Osteoblast (primary cell): ENCODE data around the gene FALEC. TPM values are rescaled to one million over a fixed set of nuclear protein-coding genes. Genes with fewer than 3 reads are reported as not detected.

Experiments used
- DNase-seq: peaks from one replicate; pipeline ENCODE4 v3.0.0; 2011; ENCODE audit warnings: low spot score, mixed read lengths; ENCODE audit not compliant: insufficient read length; ENCODE audit errors: missing footprints
- H2AFZ ChIP-seq: 2 replicates; pipeline ENCODE4 v1.6.0; 2011; ENCODE audit warnings: mild to moderate bottlenecking, low read length
- H3K27ac ChIP-seq: 2 replicates; pipeline ENCODE4 v1.5.1; 2011; ENCODE audit warnings: mild to moderate bottlenecking, low read depth, low read length, moderate library complexity
- H3K27me3 ChIP-seq: 2 replicates; pipeline ENCODE4 v1.6.0; 2012; ENCODE audit warnings: mild to moderate bottlenecking, control low read depth, inconsistent platforms, low read length, moderate library complexity; ENCODE audit not compliant: insufficient read depth
- H3K36me3 ChIP-seq: 2 replicates; pipeline ENCODE4 v1.5.1; 2011; ENCODE audit warnings: mild to moderate bottlenecking, low read length, control low read depth, moderate library complexity; ENCODE audit not compliant: insufficient read depth
- H3K4me1 ChIP-seq: 2 replicates; pipeline ENCODE4 v1.5.1; 2011; ENCODE audit warnings: mild to moderate bottlenecking, low read length, control low read depth, moderate library complexity; ENCODE audit not compliant: insufficient read depth
- H3K4me2 ChIP-seq: 2 replicates; pipeline ENCODE4 v1.6.0; 2011; ENCODE audit warnings: mild to moderate bottlenecking, low read length; ENCODE audit not compliant: insufficient read depth
- H3K4me3 ChIP-seq: fragments of 200-600 bp; sonication (generic); 3 replicates; pipeline ENCODE4 v1.5.1; 2012; ENCODE audit warnings: mild to moderate bottlenecking, low read length, inconsistent platforms; ENCODE audit not compliant: insufficient read depth
- H3K79me2 ChIP-seq: 2 replicates; pipeline ENCODE4 v1.6.0; 2012; ENCODE audit warnings: mild to moderate bottlenecking, low read length, control low read depth, inconsistent platforms; ENCODE audit not compliant: insufficient read depth
- H3K9me3 ChIP-seq: 2 replicates; pipeline ENCODE4 v1.5.1; 2011; ENCODE audit warnings: low read depth, low read length, control low read depth
- H4K20me1 ChIP-seq: 2 replicates; pipeline ENCODE4 v1.6.0; 2012; ENCODE audit warnings: mild to moderate bottlenecking, low read length, control low read depth; ENCODE audit not compliant: insufficient read depth
- total RNA-seq: library from RNA; depleted of rRNA; stranded (reverse); fragments of >200 nt; gene quantifications from 2 replicates; pipeline ENCODE4 v1.2.3, GENCODE V29; 2012
- TF ChIP-seq, protein P1 (sequence below): IDR thresholded peaks from 2 replicates; pipeline ENCODE4 v1.5.1; 2011; ENCODE audit warnings: mild to moderate bottlenecking, low read depth, low read length, moderate library complexity; ENCODE audit errors: extremely low read depth

Gene FALEC
- total RNA-seq, 1 donor = 0.36 TPM

- Histone ChIP-seq H4K20me1 (no peaks in the 10 kb centered on the region), H3K27me3 (no peaks in the 10 kb centered on the region), H3K9me3 (no peaks in the 10 kb centered on the region), H3K4me2 (no peak overlapping the region), H3K79me2 (no peaks in the 10 kb centered on the region), H3K36me3 (no peaks in the 10 kb centered on the region), H2AFZ (no peak overlapping the region), H3K4me3 (no peak overlapping the region), H3K4me1 (peaks cover 9% of the 10 kb centered on the region), H3K27ac (no peak overlapping the region)
- TF ChIP-seq, protein P1, sequence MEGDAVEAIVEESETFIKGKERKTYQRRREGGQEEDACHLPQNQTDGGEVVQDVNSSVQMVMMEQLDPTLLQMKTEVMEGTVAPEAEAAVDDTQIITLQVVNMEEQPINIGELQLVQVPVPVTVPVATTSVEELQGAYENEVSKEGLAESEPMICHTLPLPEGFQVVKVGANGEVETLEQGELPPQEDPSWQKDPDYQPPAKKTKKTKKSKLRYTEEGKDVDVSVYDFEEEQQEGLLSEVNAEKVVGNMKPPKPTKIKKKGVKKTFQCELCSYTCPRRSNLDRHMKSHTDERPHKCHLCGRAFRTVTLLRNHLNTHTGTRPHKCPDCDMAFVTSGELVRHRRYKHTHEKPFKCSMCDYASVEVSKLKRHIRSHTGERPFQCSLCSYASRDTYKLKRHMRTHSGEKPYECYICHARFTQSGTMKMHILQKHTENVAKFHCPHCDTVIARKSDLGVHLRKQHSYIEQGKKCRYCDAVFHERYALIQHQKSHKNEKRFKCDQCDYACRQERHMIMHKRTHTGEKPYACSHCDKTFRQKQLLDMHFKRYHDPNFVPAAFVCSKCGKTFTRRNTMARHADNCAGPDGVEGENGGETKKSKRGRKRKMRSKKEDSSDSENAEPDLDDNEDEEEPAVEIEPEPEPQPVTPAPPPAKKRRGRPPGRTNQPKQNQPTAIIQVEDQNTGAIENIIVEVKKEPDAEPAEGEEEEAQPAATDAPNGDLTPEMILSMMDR = no peak
- DNase-seq = peak; percentile 46
Observed at GRCh38 chr1:150544204-150544603, 28.7 kb downstream of the FALEC start.

DNA sequence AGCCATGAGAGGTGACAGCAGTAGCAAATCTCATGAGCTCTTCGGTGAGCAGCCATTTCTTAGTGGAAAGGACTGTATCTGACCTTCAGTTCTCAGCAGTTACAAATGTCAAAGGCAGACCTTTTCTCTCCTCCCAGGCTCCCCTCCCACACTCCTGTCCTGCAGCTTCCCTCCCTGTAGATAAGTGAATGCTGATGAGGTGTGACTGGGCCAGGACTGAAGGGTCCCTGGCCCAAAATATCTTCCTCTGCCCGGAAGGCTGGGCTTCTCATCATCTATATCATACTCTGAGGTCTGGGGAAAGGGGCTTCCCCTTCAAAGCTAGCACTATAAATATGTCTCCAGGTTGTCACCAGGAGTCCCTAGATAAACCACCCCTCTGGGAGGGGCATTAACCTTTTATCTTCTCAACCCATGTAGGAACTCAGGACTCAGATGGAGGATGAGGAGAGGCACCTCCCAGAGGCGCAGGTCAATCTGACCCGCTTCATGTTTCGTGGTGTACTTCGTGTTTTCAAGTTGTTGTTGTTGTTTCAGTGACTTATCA, 30.0 kb downstream of the FALEC start:
- Histone ChIP-seq H3K36me3 (no peaks in the 10 kb centered on the region), H4K20me1 (no peaks in the 10 kb centered on the region), H3K4me3 (no peak overlapping the region), H3K27me3 (no peaks in the 10 kb centered on the region), H2AFZ (no peak overlapping the region), H3K27ac (no peak overlapping the region), H3K9me3 (no peaks in the 10 kb centered on the region), H3K79me2 (no peaks in the 10 kb centered on the region), H3K4me2 (no peak overlapping the region), H3K4me1 (peaks cover 16% of the 10 kb centered on the region)
- DNase-seq = peak; percentile 43
- TF ChIP-seq, protein P1 = no peak

DNA sequence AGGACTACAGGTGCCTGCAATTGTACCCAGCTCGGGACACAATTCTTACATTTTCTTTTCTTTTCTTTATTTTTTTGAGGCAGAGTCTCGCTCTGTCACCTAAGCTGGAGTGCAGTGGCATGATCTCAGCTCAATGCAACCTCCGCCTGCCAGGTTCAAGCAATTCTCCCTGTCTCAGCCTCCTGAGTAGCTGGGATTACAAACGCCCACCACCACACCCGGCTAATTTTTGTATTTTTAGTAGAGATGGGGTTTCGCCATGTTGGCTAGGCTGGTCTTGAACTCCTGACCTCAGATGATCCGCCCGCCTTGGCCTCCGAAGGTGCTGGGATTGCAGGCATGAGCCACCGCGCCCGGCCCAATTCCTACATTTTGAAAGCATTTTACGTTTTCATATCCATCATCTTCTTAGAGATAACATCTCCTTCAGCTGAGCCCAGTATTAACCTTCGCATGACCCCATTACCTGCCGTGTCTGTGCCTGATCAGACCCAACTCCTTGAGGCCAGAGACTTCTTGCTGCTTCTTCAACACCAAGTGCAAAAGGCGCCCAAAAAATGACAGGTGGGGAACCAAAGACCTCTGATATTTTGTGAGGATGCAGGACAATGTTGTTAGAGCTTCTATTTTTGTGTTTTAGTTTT, 30.9 kb downstream of the FALEC start:
- Histone ChIP-seq H3K79me2 (no peaks in the 10 kb centered on the region), H3K9me3 (no peaks in the 10 kb centered on the region), H2AFZ (no peak overlapping the region), H3K4me3 (no peak overlapping the region), H3K36me3 (no peaks in the 10 kb centered on the region), H4K20me1 (no peaks in the 10 kb centered on the region), H3K27ac (no peak overlapping the region), H3K4me1 (peaks cover 21% of the 10 kb centered on the region), H3K27me3 (no peaks in the 10 kb centered on the region), H3K4me2 (no peak overlapping the region)
- DNase-seq = no peak
- TF ChIP-seq, protein P1 = no peak

- DNase-seq = no peak
- Histone ChIP-seq H3K79me2 (no peaks in the 10 kb centered on the region), H3K4me1 (peaks cover 32% of the 10 kb centered on the region), H3K36me3 (no peaks in the 10 kb centered on the region), H4K20me1 (no peaks in the 10 kb centered on the region), H3K9me3 (no peaks in the 10 kb centered on the region), H2AFZ (no peak overlapping the region), H3K27ac (no peak overlapping the region), H3K27me3 (no peaks in the 10 kb centered on the region), H3K4me2 (peak overlapping the region; percentile 89), H3K4me3 (peak overlapping the region; percentile 74)
- TF ChIP-seq, protein P1 = no peak
Observed at GRCh38 chr1:150548324-150548631, 32.7 kb downstream of the FALEC start.
